ENCODE data around the gene RNF223. TPM values are rescaled to one million over a fixed set of nuclear protein-coding genes. Genes with fewer than 3 reads are reported as not detected.
"Not testable (repeated sequence)": the region's sequence is repeated elsewhere in the genome, so short reads cannot be mapped to it uniquely, and the experiment has no call there.

Gene RNF223
- polyA plus RNA-seq, 1 donor (not counting 4 experiments of a cell fraction or from before 2014, with no cell fraction given), result 0.22 TPM

GRCh38 chr1:1066403-1067283 is 7.5 kb downstream of the RNF223 start:
- no peak for FAIRE-seq

GRCh38 chr1:1065940-1066304 is 8.2 kb downstream of the RNF223 start:
- DNase-seq (ENCODE audit: low read depth, low spot score); H3K27ac ChIP-seq (ENCODE audit: control insufficient read depth, insufficient read depth, low read length); H3K4me2 ChIP-seq (ENCODE audit: control insufficient read depth, extremely low read depth, insufficient read depth, low read depth, low read length); H3K4me3 ChIP-seq (ENCODE audit: control insufficient read depth in 2 of 3, extremely low read depth in 1 of 3, insufficient read depth in 2 of 3, low read depth in 1 of 3, low read length in 3 of 3); H2AFZ ChIP-seq (ENCODE audit: control insufficient read depth, low read length); H3K9ac ChIP-seq (ENCODE audit: control insufficient read depth, extremely low read depth, insufficient read depth, low read length); H3K9me3 ChIP-seq (ENCODE audit: control insufficient read depth, low read depth, low read length); H3K79me2 ChIP-seq (ENCODE audit: control insufficient read depth, insufficient read depth, low read length); H3K9me1 ChIP-seq (ENCODE audit: control insufficient read depth, extremely low read depth, insufficient read depth, low read length); FAIRE-seq; H3K36me3 ChIP-seq (ENCODE audit: control insufficient read depth in 2 of 2, extremely low read depth in 1 of 2, insufficient read depth in 2 of 2, low read length in 2 of 2); dilution Hi-C loops (cut with MboI; ENCODE audit: extremely low pct_ligation_motif_present, low sequenced_read_pairs); H4K20me1 ChIP-seq (ENCODE audit: control insufficient read depth, extremely low read depth, insufficient read depth, low read length): not testable (repeated sequence)
- H3K4me1 ChIP-seq (ENCODE audit: control insufficient read depth, extremely low read depth, insufficient read depth, low read length), result peaks cover 22% of the 10 kb centered on the region
- peaks cover 31% of the 10 kb centered on the region for H3K27me3 ChIP-seq (ENCODE audit: control insufficient read depth, extremely low read depth, insufficient read depth, low read length)

More at GRCh38 chr1:1066403-1067283, 7.5 kb downstream of the RNF223 start:
- TF ChIP-seq CTCF (optimal IDR thresholded peaks at IDR 0.05 in 1 of 3, IDR thresholded peaks at IDR 0.05 in 1 of 3, conservative IDR thresholded peaks at IDR 0.05 in 1 of 3; ENCODE audit: extremely low read depth in 1 of 3, insufficient read depth in 2 of 3, low read length in 3 of 3), result no peak
- TF ChIP-seq EZH2 (IDR thresholded peaks at IDR 0.05; ENCODE audit: low read length), result no peak
- no peak for DNase-seq (ENCODE audit: low read depth, low spot score)
- Histone ChIP-seq H2AFZ (ENCODE audit: control insufficient read depth, low read length) (no peak overlapping the region), H3K9ac (ENCODE audit: control insufficient read depth, extremely low read depth, insufficient read depth, low read length) (no peak overlapping the region), H4K20me1 (ENCODE audit: control insufficient read depth, extremely low read depth, insufficient read depth, low read length) (no peaks in the 10 kb centered on the region), H3K79me2 (ENCODE audit: control insufficient read depth, insufficient read depth, low read length) (no peaks in the 10 kb centered on the region), H3K9me1 (ENCODE audit: control insufficient read depth, extremely low read depth, insufficient read depth, low read length) (no peaks in the 10 kb centered on the region), H3K36me3 (ENCODE audit: control insufficient read depth in 2 of 2, extremely low read depth in 1 of 2, insufficient read depth in 2 of 2, low read length in 2 of 2) (no peaks in the 10 kb centered on the region), H3K4me1 (ENCODE audit: control insufficient read depth, extremely low read depth, insufficient read depth, low read length) (peaks cover 22% of the 10 kb centered on the region), H3K9me3 (ENCODE audit: control insufficient read depth, low read depth, low read length) (no peaks in the 10 kb centered on the region), H3K27me3 (ENCODE audit: control insufficient read depth, extremely low read depth, insufficient read depth, low read length) (peaks cover 24% of the 10 kb centered on the region), H3K4me3 (ENCODE audit: control insufficient read depth in 2 of 3, extremely low read depth in 1 of 3, insufficient read depth in 2 of 3, low read depth in 1 of 3, low read length in 3 of 3) (no peak overlapping the region), H3K27ac (ENCODE audit: control insufficient read depth, insufficient read depth, low read length) (no peak overlapping the region), H3K4me2 (ENCODE audit: control insufficient read depth, extremely low read depth, insufficient read depth, low read depth, low read length) (no peak overlapping the region)
- dilution Hi-C loops (cut with MboI; ENCODE audit: extremely low pct_ligation_motif_present, low sequenced_read_pairs), result no loop called here
